ENCODE data around the gene TNFRSF18. TPM values are rescaled to one million over a fixed set of nuclear protein-coding genes. Genes with fewer than 3 reads are reported as not detected.

TNFRSF18 gene
- polyA plus RNA-seq, 2 of the 4 experiments (the other 2 are of a cell fraction): not detected

DNA sequence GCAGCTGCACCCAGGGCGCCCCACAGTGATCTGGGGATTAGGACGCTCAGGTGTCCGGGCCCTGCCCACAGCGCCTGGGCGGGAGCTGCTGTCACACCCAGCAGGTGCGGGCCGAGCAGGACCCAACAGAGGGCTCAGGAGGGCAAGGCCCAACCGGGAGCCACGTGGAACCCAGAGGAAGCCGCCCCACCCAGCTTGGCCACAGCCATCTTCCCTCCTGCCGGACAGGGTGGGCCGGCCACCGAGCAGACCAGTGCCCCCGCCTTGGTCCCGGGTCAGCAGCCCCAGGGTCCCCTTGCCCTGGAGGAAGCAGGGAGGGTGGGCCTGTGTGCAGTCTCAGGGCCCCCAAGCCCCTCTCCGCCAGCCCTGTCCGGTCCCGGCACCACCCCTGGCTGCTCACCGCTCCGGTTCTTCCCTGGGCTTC, 39.0 kb downstream of the TNFRSF18 start:
- no peak overlapping the region for H3K27ac ChIP-seq
- no peak overlapping the region for H3K4me3 ChIP-seq
- no peak overlapping the region for H3K4me2 ChIP-seq
- no peak for FAIRE-seq
- no peaks in the 10 kb centered on the region for H3K9me3 ChIP-seq
- ATAC-seq: no peak
- peaks cover 14% of the 10 kb centered on the region; the same call in 2 of the 3 replicates for H3K4me1 ChIP-seq
- ChIA-PET POLR2A (interaction anchor here (1.0 kb wide), 1 partner anchor 10 kb away, joined by 3 read pairs; no protein-coding TSS in a partner anchor), CTCF (no interaction called here)
- 96% methylated on average over 6 of the region's 20 CpGs for WGBS (ENCODE audit: missing lambda C conversion rate)
- TF ChIP-seq HDAC2 (IDR thresholded peaks at IDR 0.05) (no peak), FOSB (CRISPR knock-in tag; IDR thresholded peaks at IDR 0.05) (no peak)
- TF ChIP-seq, protein P1, sequence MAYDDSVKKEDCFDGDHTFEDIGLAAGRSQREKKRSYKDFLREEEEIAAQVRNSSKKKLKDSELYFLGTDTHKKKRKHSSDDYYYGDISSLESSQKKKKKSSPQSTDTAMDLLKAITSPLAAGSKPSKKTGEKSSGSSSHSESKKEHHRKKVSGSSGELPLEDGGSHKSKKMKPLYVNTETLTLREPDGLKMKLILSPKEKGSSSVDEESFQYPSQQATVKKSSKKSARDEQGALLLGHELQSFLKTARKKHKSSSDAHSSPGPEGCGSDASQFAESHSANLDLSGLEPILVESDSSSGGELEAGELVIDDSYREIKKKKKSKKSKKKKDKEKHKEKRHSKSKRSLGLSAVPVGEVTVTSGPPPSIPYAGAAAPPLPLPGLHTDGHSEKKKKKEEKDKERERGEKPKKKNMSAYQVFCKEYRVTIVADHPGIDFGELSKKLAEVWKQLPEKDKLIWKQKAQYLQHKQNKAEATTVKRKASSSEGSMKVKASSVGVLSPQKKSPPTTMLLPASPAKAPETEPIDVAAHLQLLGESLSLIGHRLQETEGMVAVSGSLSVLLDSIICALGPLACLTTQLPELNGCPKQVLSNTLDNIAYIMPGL (CRISPR knock-in tag; IDR thresholded peaks at IDR 0.05; ENCODE audit: borderline replicate concordance): no peak
- TF ChIP-seq, protein P2, sequence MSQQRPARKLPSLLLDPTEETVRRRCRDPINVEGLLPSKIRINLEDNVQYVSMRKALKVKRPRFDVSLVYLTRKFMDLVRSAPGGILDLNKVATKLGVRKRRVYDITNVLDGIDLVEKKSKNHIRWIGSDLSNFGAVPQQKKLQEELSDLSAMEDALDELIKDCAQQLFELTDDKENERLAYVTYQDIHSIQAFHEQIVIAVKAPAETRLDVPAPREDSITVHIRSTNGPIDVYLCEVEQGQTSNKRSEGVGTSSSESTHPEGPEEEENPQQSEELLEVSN (IDR thresholded peaks at IDR 0.05; ENCODE audit: borderline replicate concordance, low read depth): no peak
- TF ChIP-seq, protein P3, sequence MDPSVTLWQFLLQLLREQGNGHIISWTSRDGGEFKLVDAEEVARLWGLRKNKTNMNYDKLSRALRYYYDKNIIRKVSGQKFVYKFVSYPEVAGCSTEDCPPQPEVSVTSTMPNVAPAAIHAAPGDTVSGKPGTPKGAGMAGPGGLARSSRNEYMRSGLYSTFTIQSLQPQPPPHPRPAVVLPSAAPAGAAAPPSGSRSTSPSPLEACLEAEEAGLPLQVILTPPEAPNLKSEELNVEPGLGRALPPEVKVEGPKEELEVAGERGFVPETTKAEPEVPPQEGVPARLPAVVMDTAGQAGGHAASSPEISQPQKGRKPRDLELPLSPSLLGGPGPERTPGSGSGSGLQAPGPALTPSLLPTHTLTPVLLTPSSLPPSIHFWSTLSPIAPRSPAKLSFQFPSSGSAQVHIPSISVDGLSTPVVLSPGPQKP (IDR thresholded peaks at IDR 0.05; ENCODE audit: low read depth, low read length): no peak
- no peak for DNase-seq (ENCODE audit: low read depth in 1 of 2, low spot score in 1 of 2)

GRCh38 chr1:1166642-1167397, 39.6 kb downstream of the TNFRSF18 start:
- no peak overlapping the region; a peak in 1 of 6 replicates for H3K27ac ChIP-seq
- ChIA-PET POLR2A (interaction anchor here (1.0 kb wide), 1 partner anchor 9 kb away, joined by 3 read pairs; no protein-coding TSS in a partner anchor), CTCF (no interaction called here)
- no peak for DNase-seq (ENCODE audit: low read depth in 1 of 2, low spot score in 1 of 2)
- no peak overlapping the region for H3K4me2 ChIP-seq
- H3K4me1 ChIP-seq: peaks cover 14% of the 10 kb centered on the region; the same call in 2 of the 3 replicates
- H3K9me3 ChIP-seq: no peaks in the 10 kb centered on the region
- TF ChIP-seq PBX3 (IDR thresholded peaks at IDR 0.05) (no peak), FOXS1 (CRISPR knock-in tag; IDR thresholded peaks at IDR 0.05) (no peak), NPAS2 (CRISPR knock-in tag; IDR thresholded peaks at IDR 0.05; ENCODE audit: borderline replicate concordance) (no peak), CHD4 (IDR thresholded peaks at IDR 0.05; ENCODE audit: borderline replicate concordance) (no peak), HES2 (IDR thresholded peaks at IDR 0.05) (no peak), HDAC2 (IDR thresholded peaks at IDR 0.05) (no peak), JUN (IDR thresholded peaks at IDR 0.05) (no peak), CTCF (IDR thresholded peaks at IDR 0.05) (no peak), TFCP2L1 (CRISPR knock-in tag; IDR thresholded peaks at IDR 0.05) (no peak), EP300 (IDR thresholded peaks at IDR 0.05) (no peak), MAX (IDR thresholded peaks at IDR 0.05) (no peak), ZNF302 (CRISPR knock-in tag; IDR thresholded peaks at IDR 0.05) (no peak), RFX5 (IDR thresholded peaks at IDR 0.05) (no peak)
- TF ChIP-seq, protein P4, sequence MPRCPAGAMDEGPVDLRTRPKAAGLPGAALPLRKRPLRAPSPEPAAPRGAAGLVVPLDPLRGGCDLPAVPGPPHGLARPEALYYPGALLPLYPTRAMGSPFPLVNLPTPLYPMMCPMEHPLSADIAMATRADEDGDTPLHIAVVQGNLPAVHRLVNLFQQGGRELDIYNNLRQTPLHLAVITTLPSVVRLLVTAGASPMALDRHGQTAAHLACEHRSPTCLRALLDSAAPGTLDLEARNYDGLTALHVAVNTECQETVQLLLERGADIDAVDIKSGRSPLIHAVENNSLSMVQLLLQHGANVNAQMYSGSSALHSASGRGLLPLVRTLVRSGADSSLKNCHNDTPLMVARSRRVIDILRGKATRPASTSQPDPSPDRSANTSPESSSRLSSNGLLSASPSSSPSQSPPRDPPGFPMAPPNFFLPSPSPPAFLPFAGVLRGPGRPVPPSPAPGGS (IDR thresholded peaks at IDR 0.05): no peak
- TF ChIP-seq, protein P5, sequence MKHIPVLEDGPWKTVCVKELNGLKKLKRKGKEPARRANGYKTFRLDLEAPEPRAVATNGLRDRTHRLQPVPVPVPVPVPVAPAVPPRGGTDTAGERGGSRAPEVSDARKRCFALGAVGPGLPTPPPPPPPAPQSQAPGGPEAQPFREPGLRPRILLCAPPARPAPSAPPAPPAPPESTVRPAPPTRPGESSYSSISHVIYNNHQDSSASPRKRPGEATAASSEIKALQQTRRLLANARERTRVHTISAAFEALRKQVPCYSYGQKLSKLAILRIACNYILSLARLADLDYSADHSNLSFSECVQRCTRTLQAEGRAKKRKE (CRISPR knock-in tag; IDR thresholded peaks at IDR 0.05; ENCODE audit: low read depth): no peak
- no peak for FAIRE-seq
- WGBS (ENCODE audit: missing lambda C conversion rate): 100% methylated on average over 2 of the region's 44 CpGs
- no peak for ATAC-seq
- no peak overlapping the region for H3K4me3 ChIP-seq
